ENCODE results near the gene SLC17A5. TPM values are rescaled to one million over a fixed set of nuclear protein-coding genes. Genes with fewer than 3 reads are reported as not detected.

The SLC17A5 gene
- total RNA-seq, 1 donor from 2014 or later = 23.2 TPM

DNA sequence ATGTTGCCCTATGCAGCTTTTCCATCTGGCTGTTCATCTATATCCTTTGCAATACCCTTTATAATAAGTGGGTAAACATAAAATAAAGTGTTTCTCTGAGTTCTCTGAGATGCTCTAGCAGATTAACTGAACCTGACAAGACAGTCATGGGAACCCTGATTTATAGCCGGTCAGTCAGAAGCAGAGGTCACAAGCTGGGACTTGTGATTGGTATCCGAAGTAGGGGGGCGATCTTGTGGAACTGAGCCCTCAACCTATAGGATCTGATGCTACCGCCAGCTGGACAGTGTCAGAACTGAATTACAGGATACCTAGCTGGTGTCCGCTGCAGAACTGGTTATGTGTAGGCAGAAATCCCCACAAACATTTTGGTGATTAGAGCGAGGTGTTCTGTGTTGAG lies 39.0 kb downstream of the SLC17A5 start:
- no peak overlapping the region for H3K27ac ChIP-seq
- H3K4me1 ChIP-seq = peaks cover 0 to 3% of the 10 kb centered on the region in 2 donors
- H3K4me3 ChIP-seq = no peak overlapping the region
- DNase-seq (ENCODE audit: low spot score in 2 of 2) = no peak
- peaks cover 31 to 62% of the 10 kb centered on the region in 2 donors for H3K36me3 ChIP-seq
- intact Hi-C loops (cut with DNase I) = loop anchor here (5.0 kb wide), 1 partner anchor 153 kb away; the partner anchor contains the start of gene MTO1
- H3K9me3 ChIP-seq = no peaks in the 10 kb centered on the region
- H3K27me3 ChIP-seq = no peaks in the 10 kb centered on the region
- TF ChIP-seq, protein P1, sequence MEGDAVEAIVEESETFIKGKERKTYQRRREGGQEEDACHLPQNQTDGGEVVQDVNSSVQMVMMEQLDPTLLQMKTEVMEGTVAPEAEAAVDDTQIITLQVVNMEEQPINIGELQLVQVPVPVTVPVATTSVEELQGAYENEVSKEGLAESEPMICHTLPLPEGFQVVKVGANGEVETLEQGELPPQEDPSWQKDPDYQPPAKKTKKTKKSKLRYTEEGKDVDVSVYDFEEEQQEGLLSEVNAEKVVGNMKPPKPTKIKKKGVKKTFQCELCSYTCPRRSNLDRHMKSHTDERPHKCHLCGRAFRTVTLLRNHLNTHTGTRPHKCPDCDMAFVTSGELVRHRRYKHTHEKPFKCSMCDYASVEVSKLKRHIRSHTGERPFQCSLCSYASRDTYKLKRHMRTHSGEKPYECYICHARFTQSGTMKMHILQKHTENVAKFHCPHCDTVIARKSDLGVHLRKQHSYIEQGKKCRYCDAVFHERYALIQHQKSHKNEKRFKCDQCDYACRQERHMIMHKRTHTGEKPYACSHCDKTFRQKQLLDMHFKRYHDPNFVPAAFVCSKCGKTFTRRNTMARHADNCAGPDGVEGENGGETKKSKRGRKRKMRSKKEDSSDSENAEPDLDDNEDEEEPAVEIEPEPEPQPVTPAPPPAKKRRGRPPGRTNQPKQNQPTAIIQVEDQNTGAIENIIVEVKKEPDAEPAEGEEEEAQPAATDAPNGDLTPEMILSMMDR (IDR thresholded peaks at IDR 0.05) = no peak

DNA sequence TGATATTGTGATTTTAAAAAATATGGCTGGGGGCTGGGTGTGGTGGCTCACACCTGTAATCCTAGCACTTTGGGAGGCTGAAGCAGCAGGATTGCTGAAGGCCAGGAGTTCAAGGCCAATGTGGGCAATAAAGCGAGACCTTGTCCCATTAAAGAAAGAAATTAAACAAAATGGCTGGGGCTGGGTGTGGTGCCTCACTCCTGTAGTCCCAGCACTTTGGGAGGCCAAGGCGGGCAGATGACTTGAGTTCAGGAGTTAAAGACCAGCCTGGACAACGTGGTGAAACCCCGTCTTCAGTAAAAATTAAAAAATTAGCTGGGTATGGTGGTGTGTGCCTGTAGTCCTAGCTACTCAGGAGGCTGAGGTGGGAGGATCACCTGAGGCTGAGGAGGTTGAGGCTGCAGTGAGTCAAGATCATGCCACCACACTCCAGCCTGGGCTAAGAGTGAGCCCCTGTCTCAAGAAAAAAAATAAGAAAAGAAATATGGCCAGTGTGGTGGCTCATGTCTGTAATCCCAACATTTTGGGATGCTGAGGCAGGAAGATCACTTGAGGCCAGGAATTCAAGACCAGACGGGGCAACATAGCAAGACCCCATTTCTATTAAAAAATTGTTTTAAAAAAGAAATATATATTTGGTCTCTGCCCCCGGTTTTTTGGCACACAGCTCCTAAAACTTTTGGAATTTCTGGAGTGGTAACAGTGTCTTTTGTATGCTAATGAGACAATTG lies 39.8 kb downstream of the SLC17A5 start:
- peaks cover 0 to 3% of the 10 kb centered on the region in 2 donors for H3K4me1 ChIP-seq
- H3K27ac ChIP-seq = no peak overlapping the region
- TF ChIP-seq, protein P1 (IDR thresholded peaks at IDR 0.05) = no peak
- intact Hi-C loops (cut with DNase I) = loop anchor here (5.0 kb wide), 1 partner anchor 152 kb away; the partner anchor contains the start of gene MTO1
- H3K4me3 ChIP-seq = no peak overlapping the region
- no peaks in the 10 kb centered on the region for H3K9me3 ChIP-seq
- H3K36me3 ChIP-seq = peaks cover 37 to 66% of the 10 kb centered on the region in 2 donors
- no peak for DNase-seq (ENCODE audit: low spot score in 2 of 2)
- H3K27me3 ChIP-seq = no peaks in the 10 kb centered on the region

DNA sequence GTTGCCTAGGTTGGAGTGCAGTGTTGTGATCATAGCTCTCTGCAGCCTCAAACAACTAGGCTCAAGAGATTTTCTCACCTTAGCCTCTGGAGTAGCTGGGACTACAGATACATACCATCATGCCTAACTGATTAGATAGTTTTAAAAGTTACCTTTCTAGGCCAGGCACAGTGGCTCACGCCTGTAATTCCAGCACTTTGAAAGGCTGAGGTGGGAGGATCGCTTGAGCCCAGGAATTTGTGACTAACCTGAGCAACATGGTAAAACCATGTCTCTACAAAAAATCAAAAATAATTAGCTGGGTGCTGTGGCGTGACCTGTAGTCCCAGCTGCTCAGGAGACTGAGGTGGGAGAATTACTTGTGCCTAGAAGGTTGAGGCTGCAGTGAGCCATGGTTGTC lies 41.2 kb downstream of the SLC17A5 start:
- TF ChIP-seq, protein P1 (IDR thresholded peaks at IDR 0.05) = no peak
- Histone ChIP-seq H3K9me3 (no peaks in the 10 kb centered on the region), H3K4me1 (peaks cover 0 to 3% of the 10 kb centered on the region in 2 donors), H3K36me3 (peaks cover 47 to 71% of the 10 kb centered on the region in 2 donors), H3K4me3 (no peak overlapping the region), H3K27me3 (no peaks in the 10 kb centered on the region), H3K27ac (no peak overlapping the region)
- DNase-seq (ENCODE audit: low spot score in 2 of 2) = no peak
- intact Hi-C loops (cut with DNase I) = loop anchor here (5.0 kb wide), 1 partner anchor 150 kb away; the partner anchor contains the start of gene MTO1

DNA sequence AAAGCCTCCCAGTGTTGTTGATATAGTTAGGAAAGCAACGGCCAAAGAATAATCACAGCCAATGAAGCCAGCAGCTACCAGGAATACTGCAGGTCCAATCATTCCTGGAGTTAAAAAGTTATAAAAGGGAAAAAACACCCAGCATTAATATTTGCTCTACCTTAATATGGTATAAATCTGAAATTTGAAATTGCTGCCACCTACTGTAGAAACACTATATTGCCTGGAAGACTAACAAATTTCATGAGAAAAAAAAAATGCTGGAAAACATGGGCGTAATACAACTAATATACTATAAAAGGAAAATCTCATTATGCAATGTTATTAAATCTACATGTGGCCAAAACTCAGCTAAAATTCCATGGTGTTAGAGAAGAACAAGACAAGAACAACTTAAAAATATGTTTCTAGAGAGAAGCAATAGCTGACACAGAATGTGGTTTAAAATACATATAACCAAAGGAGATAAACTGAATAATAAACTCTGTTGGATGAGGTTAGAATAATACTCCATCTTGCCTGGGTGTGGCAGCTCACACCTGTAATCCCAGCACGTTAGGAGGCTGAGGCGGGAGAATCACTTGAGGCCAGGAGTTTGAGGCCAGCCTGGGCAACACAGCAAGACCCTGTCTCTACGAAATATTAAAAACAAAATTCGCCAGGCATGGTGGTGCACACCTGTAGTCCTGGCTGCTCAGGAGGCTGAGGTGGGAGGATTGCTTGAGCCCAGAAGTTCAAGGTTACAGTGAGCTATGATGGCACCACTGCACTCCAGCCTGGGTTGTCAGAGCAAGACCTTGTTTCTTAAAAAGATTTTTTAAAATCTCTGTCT lies 43.1 kb downstream of the SLC17A5 start:
- TF ChIP-seq, protein P1 (IDR thresholded peaks at IDR 0.05) = peak; percentile 60 to 72 (median 65)
- Histone ChIP-seq H3K4me1 (peaks cover 0 to 3% of the 10 kb centered on the region in 2 donors), H3K27ac (peak overlapping the region in 1 of 2 donors; percentile 27), H3K9me3 (no peaks in the 10 kb centered on the region), H3K27me3 (no peaks in the 10 kb centered on the region), H3K4me3 (no peak overlapping the region), H3K36me3 (peaks cover 48 to 72% of the 10 kb centered on the region in 2 donors)
- intact Hi-C loops (cut with DNase I) = loop anchor here (2.0 to 5.0 kb wide), 2 partner anchors 30 to 148 kb away; partner anchors contain the start of gene MTO1
- DNase-seq (ENCODE audit: low spot score in 2 of 2) = no peak

DNA sequence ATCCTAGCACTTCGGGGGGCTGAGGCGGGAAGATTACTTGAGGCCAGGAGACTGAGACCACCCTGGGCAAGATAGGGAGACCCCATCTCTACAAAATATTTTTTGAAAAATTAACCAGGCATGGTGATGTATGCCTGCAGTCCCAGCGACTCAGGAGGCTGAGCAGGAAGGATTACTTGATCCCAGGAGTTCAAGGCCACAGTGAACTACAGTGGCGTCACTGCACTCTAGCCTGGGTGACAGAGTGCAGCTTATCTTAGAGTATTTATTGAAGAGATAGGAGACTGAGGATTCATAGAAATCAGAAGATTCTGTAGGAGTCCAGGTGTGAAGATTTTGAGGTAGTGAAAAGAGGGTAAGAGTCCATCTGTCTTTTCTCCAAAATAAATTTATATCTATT lies 45.0 kb downstream of the SLC17A5 start:
- Histone ChIP-seq H3K9me3 (no peaks in the 10 kb centered on the region), H3K27me3 (no peaks in the 10 kb centered on the region), H3K4me1 (peaks cover 0 to 3% of the 10 kb centered on the region in 2 donors), H3K4me3 (no peak overlapping the region), H3K27ac (no peak overlapping the region), H3K36me3 (peaks cover 38 to 63% of the 10 kb centered on the region in 2 donors)
- no peak for DNase-seq (ENCODE audit: low spot score in 2 of 2)
- intact Hi-C loops (cut with DNase I) = loop anchor here (1.0 kb wide), 1 partner anchor 92 kb away; no protein-coding TSS in a partner anchor
- TF ChIP-seq, protein P1 (IDR thresholded peaks at IDR 0.05) = no peak
